ENCODE data around the gene MOB3A.

MOB3A gene

DNA sequence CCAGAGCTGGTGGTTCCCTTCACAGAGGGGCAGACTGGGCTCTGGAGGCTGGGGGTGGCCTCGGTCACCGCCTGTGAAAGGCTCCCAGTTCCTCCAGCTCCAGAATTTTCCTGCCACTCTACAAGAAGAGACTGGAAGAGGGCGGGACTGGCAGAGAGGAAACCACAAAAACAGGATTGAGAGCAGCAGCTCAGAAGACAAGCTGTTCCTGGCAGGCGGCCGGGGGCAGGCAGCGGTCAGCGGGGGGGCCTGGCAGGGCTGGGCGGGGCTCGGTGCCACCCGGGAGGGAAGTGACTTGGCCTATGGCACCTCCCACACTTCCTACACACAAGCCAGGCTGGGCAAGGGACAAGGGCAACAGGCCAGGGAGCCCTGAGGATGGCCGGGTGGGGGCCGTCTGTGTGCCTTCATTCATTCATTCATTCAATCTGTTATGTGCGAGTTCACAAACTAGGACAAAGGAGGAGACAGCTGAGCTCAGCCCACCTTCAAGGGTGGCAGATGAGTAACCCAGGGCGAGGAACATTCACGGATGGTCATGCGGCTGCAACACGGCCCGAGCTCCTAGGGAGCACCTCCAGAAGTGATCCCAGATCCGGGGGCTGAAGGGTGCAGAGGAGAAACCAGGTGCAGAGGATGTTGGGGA, 63.7 kb downstream of the MOB3A start:
- DNase-seq, result peak in 2 of 4 experiments; percentile 37 to 42

DNA sequence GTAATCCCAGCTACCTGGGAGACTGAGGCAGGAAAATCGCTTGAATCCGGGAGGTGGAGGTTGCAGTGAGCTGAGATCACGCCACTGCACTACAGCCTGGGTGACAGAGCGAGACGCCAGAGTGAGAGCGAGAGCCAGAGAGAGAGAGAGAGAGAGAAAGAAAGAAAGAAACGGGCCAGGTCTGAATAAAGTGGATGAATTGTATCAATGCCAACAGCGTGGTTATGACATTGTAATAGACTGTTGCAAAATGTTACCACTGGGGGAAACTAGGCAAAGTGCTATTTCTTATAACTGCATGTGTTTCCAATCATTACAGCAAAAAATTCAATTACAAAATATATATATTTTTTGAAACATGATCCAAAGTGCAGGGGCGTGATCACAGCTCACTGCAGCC, 68.8 kb downstream of the MOB3A start:
- no peak for DNase-seq

DNA sequence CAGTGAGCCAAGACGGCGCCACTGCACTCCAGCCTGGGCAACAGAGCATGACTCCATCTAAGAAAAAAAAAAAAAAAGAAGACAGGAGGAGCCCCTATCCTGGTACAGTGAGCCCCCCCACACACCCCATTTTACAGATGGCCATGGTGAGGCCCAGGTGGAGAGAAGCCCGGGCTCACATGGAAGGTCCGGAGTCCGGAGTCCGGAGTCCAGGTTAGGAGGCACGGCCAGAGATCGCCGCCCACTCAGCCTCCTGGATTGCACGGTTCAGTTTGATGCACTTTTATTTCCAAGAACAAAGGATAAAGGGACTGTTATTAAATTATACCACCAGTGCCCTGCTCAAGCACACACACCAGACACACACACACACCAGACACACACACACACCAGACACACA, 69.4 kb downstream of the MOB3A start:
- no peak for DNase-seq

GRCh38 chr19:2022289-2022688, 73.8 kb downstream of the MOB3A start:
- no peak for DNase-seq

- DNase-seq, result no peak
Measured at GRCh38 chr19:2021453-2022140, 74.5 kb downstream of the MOB3A start.
